GM04504 (cell line): Measurements from ENCODE around the gene FAM234A.

Source experiments
- DNase-seq: peaks from one replicate; pipeline ENCODE4 v3.0.0-alpha.2; 2012; ENCODE audit warnings: low read depth

Gene FAM234A

GRCh38 chr16:280991-281659 is 46.5 kb downstream of the FAM234A start:
- no peak for DNase-seq

- no peak for DNase-seq
Measured at GRCh38 chr16:281660-282255, 47.1 kb downstream of the FAM234A start.

DNA sequence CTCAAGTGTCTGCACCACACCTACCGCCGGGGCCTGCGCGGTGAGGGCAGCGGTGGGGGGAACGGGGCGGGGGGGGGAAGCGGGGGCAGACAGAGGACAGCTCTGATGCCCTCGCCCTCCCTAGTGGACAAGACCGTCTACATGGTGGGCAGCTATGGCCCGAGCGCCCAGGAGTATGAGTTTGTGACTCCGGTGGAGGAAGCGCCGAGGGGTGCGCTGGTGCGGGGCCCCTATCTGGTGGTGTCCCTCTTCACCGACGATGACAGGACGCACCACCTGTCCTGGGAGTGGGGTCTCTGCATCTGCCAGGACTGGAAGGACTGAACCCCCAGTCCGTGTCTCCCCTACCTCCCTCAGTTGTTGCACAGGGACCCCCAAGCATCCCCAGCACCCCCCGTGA is 47.9 kb downstream of the FAM234A start:
- DNase-seq, result no peak

DNA sequence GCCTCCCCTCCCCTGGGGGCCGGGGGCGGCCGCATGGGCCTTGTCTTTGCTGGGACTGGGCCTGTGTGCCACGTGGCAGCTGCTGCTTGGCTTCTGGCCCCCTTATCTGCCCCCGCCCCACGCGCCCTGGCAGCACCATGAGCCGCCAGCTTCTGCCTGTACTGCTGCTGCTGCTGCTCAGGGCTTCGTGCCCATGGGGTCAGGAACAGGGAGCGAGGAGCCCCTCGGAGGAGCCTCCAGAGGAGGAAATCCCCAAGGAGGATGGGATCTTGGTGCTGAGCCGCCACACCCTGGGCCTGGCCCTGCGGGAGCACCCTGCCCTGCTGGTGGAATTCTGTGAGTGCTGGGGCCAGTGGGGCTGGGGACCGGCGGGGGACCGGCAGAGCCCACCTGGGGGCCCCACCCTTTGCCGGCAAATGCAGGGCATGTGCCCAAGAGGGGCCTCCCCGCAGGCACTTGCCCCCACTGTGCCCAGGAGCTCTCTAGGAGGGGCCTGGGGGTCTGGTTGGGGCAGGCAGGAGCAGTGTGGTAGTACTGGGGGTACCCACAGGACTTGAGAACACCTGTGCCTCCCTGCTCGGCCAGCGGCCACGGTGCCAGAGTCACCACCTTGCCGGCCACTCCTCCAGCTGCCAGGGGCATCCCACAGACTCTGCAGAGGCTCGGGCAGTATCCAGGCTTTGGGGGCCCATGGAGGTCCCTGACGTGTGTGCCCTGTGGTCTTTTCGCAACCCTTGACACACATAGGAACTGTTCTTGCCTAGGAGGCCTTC is 48.6 kb downstream of the FAM234A start, which contains the start of gene PDIA2:
TSS of gene PDIA2 (plus strand) at position 132 of the 773 bp plus-strand sequence. CDS start at position 138, 6 bp downstream.
- no peak for DNase-seq

DNA sequence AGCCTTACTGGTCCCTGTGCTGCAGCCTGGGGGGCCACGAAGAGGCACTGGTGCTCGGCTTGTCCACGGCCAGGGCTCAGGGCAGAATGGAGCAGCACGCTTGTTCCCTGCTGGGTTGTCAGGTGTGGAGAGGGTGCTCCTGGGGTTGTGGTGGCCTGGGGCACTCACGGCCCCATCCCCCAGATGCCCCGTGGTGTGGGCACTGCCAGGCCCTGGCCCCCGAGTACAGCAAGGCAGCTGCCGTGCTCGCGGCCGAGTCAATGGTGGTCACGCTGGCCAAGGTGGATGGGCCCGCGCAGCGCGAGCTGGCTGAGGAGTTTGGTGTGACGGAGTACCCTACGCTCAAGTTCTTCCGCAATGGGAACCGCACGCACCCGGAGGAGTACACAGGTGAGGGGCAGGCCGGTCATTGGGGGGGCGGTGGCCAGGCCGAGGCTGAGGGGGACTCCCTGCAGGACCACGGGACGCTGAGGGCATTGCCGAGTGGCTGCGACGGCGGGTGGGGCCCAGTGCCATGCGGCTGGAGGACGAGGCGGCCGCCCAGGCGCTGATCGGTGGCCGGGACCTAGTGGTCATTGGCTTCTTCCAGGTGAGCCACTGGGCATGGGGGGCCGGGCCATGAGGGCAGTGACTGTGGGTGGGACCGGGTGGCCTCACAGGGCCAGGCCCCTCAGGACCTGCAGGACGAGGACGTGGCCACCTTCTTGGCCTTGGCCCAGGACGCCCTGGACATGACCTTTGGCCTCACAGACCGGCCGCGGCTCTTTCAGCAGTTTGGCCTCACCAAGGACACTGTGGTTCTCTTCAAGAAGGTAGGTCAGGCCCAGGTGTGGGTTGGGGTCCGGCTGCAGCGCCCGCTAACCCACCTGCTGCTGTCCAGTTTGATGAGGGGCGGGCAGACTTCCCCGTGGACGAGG is 49.8 kb downstream of the FAM234A start:
- no peak for DNase-seq

DNA sequence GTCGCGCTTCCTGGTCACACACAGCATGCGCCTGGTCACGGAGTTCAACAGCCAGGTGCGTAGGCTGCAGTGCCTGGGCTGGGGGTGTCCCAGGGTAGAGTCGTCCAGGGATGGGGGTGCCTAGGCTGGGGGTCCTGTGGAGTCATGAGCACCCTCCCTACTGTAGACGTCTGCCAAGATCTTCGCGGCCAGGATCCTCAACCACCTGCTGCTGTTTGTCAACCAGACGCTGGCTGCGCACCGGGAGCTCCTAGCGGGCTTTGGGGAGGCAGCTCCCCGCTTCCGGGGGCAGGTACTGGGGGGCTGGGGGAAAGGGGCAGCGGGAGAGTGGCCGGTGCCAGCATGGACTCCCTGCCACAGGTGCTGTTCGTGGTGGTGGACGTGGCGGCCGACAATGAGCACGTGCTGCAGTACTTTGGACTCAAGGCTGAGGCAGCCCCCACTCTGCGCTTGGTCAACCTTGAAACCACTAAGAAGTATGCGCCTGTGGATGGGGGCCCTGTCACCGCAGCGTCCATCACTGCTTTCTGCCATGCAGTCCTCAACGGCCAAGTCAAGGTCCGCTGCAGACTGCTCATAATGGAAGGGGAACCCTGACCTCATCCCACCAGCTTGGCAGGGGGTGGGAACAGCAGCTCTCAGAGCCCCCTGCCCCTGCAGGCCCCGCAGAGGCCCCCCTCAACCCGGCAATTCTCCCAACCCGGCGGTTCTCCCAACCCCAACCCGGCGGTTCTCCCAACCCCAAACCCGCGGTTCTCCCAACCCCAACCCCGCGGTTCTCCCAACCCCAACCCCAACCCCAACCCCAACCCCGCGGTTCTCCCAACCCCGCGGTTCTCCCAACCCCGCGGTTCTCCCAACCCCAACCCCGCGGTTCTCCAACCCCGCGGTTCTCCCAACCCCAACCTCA is 50.8 kb downstream of the FAM234A start:
- no peak for DNase-seq

- DNase-seq, result no peak
Measured at GRCh38 chr16:286491-287297, 52.1 kb downstream of the FAM234A start.

DNA sequence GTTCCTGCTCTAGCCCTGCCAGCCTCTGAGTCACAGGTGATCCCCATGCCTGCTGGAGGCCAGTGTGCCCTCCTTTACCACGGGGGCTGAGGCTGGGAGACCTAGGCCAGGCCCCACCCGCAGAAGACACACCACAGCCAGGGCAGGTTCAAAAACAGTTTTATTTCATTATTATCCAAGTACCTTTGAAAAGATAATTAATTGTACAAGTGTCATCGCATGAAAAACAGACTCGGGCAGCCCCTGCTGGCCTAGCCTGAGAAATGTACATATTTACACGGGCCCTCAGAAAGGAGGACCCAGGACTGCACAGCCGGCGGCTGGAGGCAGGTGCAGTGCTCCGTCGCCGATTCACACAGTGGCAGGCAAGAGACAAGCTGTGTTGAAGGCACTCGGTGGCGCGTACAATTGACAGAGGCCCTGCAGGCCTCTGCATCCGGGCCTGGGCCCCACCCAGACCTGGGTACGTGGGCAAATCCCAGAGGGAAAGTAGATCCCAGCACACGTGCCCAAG is 52.7 kb downstream of the FAM234A start:
- no peak for DNase-seq

GRCh38 chr16:287981-288920 is 53.6 kb downstream of the FAM234A start:
- no peak for DNase-seq

- no peak for DNase-seq
Measured at GRCh38 chr16:289395-289997, 54.9 kb downstream of the FAM234A start.

GRCh38 chr16:290015-290680 is 55.5 kb downstream of the FAM234A start:
- DNase-seq, result no peak

GRCh38 chr16:290681-291405 is 56.2 kb downstream of the FAM234A start:
- no peak for DNase-seq

DNA sequence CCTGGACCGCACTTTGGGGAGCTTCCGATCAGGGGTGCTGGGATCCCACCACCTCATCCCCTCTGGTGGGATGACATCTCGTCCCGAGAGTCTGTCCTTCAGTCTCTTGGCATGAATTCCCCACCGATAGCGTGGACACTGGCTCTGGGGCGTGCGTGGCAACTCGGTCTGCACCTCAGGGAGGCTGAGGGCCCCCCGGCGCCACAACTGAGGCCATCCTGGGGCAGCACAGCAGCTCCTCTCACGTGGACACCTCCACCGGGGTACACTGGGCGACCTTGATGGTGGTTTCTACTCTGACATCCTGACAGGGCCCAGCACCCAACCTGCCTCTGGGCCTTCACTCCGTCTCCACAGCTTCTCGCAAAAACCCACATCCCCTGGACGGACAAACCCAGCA is 56.9 kb downstream of the FAM234A start:
- DNase-seq, result no peak

GRCh38 chr16:293043-293775 is 58.6 kb downstream of the FAM234A start:
- DNase-seq, result no peak

GRCh38 chr16:296276-296675 is 61.7 kb downstream of the FAM234A start:
- DNase-seq, result no peak

DNA sequence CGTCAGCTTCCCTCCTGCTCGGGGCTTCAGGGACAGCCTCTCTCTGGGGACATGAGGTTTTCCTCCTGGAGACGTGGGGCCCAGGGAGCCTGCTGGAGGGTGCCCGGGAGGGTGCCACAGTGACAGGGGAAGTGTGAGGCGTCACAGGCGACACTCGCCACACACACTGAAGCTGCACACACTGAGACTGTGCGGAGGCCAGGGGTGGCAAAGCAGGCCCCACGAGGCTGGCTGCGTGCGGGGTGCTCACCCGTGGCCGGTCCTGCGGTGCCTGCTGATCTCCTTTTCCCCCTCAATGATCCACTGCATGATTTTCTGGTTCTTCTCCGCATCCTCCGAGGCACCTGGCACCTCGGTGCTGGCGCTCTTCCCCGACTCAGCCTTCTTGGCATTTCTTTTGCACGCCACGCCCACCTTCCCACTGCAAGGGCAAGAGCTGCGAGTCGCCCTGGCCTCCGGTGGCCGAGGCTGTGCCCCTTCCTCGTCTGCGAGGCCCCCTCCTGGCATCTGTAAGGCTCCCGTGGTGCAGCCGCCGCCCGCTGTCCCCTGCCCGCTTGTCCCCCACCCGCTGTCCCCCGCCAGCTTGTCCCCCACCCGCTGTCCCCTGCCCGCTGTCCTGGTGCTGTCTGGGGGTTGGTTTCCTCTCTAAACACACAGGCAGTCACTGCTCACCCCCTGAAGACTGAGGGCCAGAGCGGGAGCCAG is 62.3 kb downstream of the FAM234A start:
- DNase-seq, result no peak
